Esophagus squamous epithelium (tissue), 5 donors: ENCODE data around the gene ZGPAT. TPM values are rescaled to one million over a fixed set of nuclear protein-coding genes. Genes with fewer than 3 reads are reported as not detected.

Experiments
- DNase-seq: peaks from one replicate; lab custom pipeline; 2025; lab: John Stamatoyannopoulos, UW
- H3K27ac ChIP-seq, 4 donors: fragments of 200-600 bp; sonication (generic); one replicate each; pipeline ENCODE4 v1.5.1; 2016 to 2019; ENCODE audit warnings: mild to moderate bottlenecking in 1 of 4
- H3K27me3 ChIP-seq, 4 donors: fragments of 200-600 bp; sonication (generic); 1 replicate in 3 of 4; 2 replicates in 1 of 4; pipeline versions ENCODE4 v1.5.1 to v1.6.0; 2017 to 2021; ENCODE audit warnings: antibody characterized with exemption in 1 of 4
- H3K36me3 ChIP-seq, 3 donors: fragments of 200-600 bp; sonication (generic); one replicate each; pipeline ENCODE4 v1.5.1; 2016 to 2019
- H3K4me1 ChIP-seq, 3 donors: fragments of 200-600 bp; sonication (generic); one replicate each; pipeline ENCODE4 v1.5.1; 2017 to 2019
- H3K4me3 ChIP-seq, 4 donors: fragments of 200-600 bp; sonication (generic); 1 replicate in 3 of 4; 2 replicates in 1 of 4; pipeline ENCODE4 v1.5.1; 2016 to 2019; ENCODE audit warnings: mild to moderate bottlenecking in 2 of 4, moderate library complexity in 1 of 4
- H3K9me3 ChIP-seq, 3 donors: fragments of 200-600 bp; sonication (generic); one replicate each; pipeline ENCODE4 v1.5.1; 2016 to 2019
- POLR2A ChIP-seq, 4 donors: fragments of 450-650 bp; IDR thresholded peaks; one replicate each; pipeline ENCODE4 v1.6.1; 2017; ENCODE audit warnings: antibody characterized with exemption in 4 of 4, mild to moderate bottlenecking in 4 of 4, moderate library complexity in 3 of 4
- WGBS, 2 donors: methylation state at CpG; one replicate each; pipeline ENCODE4 v1.1.5; 2018; 5-methylcytosine and 5-hydroxymethylcytosine counted together
- intact Hi-C: fragments of 100-400 bp; cut with DNase I; formaldehyde crosslinking; loops from one replicate; pipeline ENCODE4 v1.15.0; 2022
- total RNA-seq, 4 donors: library from RNA; depleted of rRNA; stranded (reverse); fragments of >200 nt; gene quantifications; one replicate each; pipeline ENCODE4 v1.1.0, GENCODE V29; 2016
- TF ChIP-seq, protein P1 (sequence below), 6 experiments: fragments of 450-650 bp in 4 of 6; fragments of 200-600 bp in 2 of 6; sonication (generic) in 2 of 6; IDR thresholded peaks; one replicate each; pipeline ENCODE4 v1.5.1; 2016 to 2019; ENCODE audit warnings: antibody characterized with exemption in 6 of 6, mild to moderate bottlenecking in 4 of 6, moderate library complexity in 4 of 6
- donor health status: DM: yes; HTN: yes; CAD: no.

The ZGPAT gene
- total RNA-seq, 4 donors from 2014 or later, result 25.4 to 31.9 (median 28.3) TPM

DNA sequence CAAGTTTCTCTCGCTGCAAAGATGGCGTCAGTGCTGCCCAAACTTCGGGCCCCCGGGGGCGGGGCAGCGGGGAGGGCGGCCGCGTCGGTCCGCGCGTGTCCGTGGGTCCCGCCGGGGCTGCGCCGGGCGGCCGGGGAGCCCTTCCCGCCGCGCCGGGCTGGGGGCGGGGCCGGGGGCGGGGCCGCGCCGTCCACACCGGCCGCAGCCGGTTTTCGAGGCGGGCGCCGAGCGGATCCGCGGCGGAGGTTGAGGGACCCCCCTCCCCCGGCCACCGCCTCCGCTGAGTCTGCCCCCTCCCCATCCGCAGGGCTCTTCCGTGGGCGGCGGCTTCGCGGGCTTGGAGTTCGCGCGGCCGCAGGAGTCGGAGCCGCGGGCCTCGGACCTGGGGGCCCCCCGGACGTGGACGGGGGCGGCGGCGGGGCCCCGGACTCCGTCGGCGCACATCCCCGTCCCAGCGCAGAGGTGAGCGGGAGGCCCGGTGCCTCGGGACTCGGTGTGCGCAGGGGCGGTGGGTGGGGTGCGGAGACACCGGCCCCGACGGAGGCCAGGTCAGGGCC, 32.3 kb downstream of the ZGPAT start:
- Histone ChIP-seq H3K4me1 (peaks cover 45 to 68% (median 46%) of the 10 kb centered on the region in 3 donors), H3K27me3 (no peaks in the 10 kb centered on the region), H3K36me3 (peaks cover 4 to 42% (median 19%) of the 10 kb centered on the region in 3 donors), H3K4me3 (peak overlapping the region; percentile 51 to 90 (median 64)), H3K9me3 (no peaks in the 10 kb centered on the region), H3K27ac (peak overlapping the region; percentile 82 to 98 (median 94))
- TF ChIP-seq, protein P1, sequence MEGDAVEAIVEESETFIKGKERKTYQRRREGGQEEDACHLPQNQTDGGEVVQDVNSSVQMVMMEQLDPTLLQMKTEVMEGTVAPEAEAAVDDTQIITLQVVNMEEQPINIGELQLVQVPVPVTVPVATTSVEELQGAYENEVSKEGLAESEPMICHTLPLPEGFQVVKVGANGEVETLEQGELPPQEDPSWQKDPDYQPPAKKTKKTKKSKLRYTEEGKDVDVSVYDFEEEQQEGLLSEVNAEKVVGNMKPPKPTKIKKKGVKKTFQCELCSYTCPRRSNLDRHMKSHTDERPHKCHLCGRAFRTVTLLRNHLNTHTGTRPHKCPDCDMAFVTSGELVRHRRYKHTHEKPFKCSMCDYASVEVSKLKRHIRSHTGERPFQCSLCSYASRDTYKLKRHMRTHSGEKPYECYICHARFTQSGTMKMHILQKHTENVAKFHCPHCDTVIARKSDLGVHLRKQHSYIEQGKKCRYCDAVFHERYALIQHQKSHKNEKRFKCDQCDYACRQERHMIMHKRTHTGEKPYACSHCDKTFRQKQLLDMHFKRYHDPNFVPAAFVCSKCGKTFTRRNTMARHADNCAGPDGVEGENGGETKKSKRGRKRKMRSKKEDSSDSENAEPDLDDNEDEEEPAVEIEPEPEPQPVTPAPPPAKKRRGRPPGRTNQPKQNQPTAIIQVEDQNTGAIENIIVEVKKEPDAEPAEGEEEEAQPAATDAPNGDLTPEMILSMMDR (IDR thresholded peaks at IDR 0.05), result no peak
- no peak for TF ChIP-seq POLR2A (IDR thresholded peaks at IDR 0.05)
- WGBS, 2 donors, result no CpG with 5 or more reads among the region's 80 CpGs
- no peak for DNase-seq
- intact Hi-C loops, result no loop called here

DNA sequence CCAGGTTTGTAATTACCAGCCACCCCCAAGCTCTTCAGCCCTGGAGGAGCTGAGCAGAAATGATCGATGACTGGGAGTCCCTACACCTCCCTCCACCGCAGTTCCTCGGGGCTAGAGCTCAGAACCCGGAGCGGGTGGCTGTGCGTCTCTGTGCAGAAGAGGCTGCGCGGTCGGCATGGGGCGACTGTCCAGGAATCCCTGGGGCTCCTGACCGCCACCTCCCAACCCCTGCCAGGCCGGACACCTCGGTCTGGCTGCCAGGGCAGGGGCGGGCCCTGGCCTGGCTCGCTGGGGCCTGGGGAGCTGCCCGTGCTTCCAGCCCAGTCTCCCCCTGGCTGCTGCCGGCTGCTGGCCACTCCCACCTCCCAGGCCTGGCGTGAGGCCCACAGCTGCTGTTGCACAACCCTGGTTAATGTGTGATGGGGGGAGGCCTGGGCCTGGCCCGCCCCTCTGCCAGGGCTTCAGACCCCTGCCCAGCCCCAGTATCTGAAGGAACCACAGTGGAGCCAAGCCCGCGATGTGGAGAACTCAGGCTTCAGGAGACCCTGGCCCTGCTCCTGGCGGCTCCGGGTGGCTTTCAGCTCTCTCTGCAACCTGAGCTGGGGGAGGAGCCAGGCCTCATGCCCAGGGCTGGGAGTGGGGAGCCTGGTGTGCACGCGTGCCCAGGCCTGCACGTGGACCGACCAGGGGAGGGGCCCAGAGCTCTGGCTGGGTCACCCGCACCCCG, 33.0 kb downstream of the ZGPAT start:
- TF ChIP-seq POLR2A (IDR thresholded peaks at IDR 0.05), result peak in 1 of 4 donors; percentile 50
- TF ChIP-seq, protein P1 (IDR thresholded peaks at IDR 0.05), result peak in 5 of 6 experiments; percentile 26 to 59 (median 38)
- intact Hi-C loops, result no loop called here
- WGBS, 2 donors, result 0% methylated on average over 2 to 3 of the region's 29 CpGs
- Histone ChIP-seq H3K4me1 (peaks cover 43 to 65% (median 46%) of the 10 kb centered on the region in 3 donors), H3K9me3 (no peaks in the 10 kb centered on the region), H3K27me3 (no peaks in the 10 kb centered on the region), H3K36me3 (peaks cover 4 to 35% (median 15%) of the 10 kb centered on the region in 3 donors), H3K4me3 (peak overlapping the region; percentile 51 to 90 (median 64)), H3K27ac (peak overlapping the region; percentile 82 to 98 (median 94))
- DNase-seq, result no peak

DNA sequence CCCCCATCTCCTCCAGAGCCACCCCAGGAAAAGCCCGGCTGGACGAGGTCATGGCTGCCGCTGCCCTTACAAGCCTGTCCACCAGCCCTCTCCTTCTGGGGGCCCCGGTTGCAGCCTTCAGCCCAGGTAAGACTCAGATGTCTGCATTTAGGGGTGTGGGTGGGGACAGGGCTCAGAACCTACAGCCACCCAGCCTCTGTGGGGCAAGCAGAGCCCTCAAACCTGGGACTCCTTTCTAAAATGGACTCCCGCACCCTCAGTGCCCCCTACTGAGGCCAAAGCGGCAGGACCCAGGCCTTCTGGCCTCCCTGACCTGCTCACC, 33.5 kb downstream of the ZGPAT start:
- no peak for DNase-seq
- peak overlapping the region; percentile 82 to 98 (median 94) for H3K27ac ChIP-seq
- intact Hi-C loops, result no loop called here
- TF ChIP-seq, protein P1 (IDR thresholded peaks at IDR 0.05), result no peak
- no peak for TF ChIP-seq POLR2A (IDR thresholded peaks at IDR 0.05)
- peak overlapping the region; percentile 51 to 90 (median 64) for H3K4me3 ChIP-seq
- H3K9me3 ChIP-seq, result no peaks in the 10 kb centered on the region
- no peaks in the 10 kb centered on the region for H3K27me3 ChIP-seq
- H3K36me3 ChIP-seq, result peaks cover 4 to 34% (median 15%) of the 10 kb centered on the region in 3 donors
- 93% methylated on average over 2 of the region's 6 CpGs; no CpG with 5 or more reads in 1 of the 2 donors for WGBS, 2 donors
- H3K4me1 ChIP-seq, result peaks cover 39 to 60% (median 42%) of the 10 kb centered on the region in 3 donors

DNA sequence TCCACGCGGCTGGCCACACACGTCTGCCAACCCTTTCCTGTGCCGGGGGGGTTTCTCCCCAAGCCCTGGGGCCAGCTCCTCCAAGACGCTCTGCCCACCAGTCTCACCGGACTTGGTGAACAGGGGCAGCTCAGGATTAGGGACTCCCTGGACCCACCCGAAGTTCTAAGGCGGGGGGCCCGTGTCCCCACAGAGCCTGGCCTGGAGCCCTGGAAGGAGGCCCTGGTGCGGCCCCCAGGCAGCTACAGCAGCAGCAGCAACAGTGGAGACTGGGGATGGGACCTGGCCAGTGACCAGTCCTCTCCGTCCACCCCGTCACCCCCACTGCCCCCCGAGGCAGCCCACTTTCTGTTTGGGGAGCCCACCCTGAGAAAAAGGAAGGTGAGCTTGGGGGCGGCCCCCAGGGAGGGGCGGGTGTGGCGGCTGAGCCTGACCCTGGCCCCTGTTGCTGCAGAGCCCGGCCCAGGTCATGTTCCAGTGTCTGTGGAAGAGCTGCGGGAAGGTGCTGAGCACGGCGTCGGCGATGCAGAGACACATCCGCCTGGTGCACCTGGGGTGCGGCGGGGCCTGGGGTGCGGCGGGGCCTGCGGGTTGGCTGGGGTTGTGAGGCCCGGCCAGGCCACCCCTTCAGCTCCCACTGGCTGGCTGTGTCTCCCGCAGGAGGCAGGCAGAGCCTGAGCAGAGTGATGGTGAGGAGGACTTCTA, 34.0 kb downstream of the ZGPAT start:
- Histone ChIP-seq H3K27me3 (no peaks in the 10 kb centered on the region), H3K36me3 (peaks cover 4 to 39% (median 15%) of the 10 kb centered on the region in 3 donors), H3K9me3 (no peaks in the 10 kb centered on the region), H3K4me3 (peak overlapping the region; percentile 51 to 90 (median 64)), H3K4me1 (peaks cover 37 to 54% (median 37%) of the 10 kb centered on the region in 3 donors), H3K27ac (peak overlapping the region; percentile 82 to 98 (median 94))
- DNase-seq, result no peak
- no peak for TF ChIP-seq POLR2A (IDR thresholded peaks at IDR 0.05)
- TF ChIP-seq, protein P1 (IDR thresholded peaks at IDR 0.05), result no peak
- WGBS, 2 donors, result 42 to 90% methylated on average over 2 to 3 of the region's 30 CpGs
- intact Hi-C loops, result no loop called here
